Measurements from ENCODE around the gene SNAPC3.
A peak's percentile ranks its signal among the peaks of the same experiment; 100 is the strongest.

Gene SNAPC3

GRCh38 chr9:15501179-15501578, 78.5 kb downstream of the SNAPC3 start:
- no peak for TF ChIP-seq CTCF (IDR thresholded peaks at IDR 0.05; ENCODE audit: control insufficient read depth, insufficient read depth, low read depth, low read length, missing control alignments)
- DNase-seq (ENCODE audit: low read depth) = no peak
- no peak overlapping the region for H3K4me3 ChIP-seq (ENCODE audit: control insufficient read depth, low read depth, low read length)

GRCh38 chr9:15501803-15502202, 79.1 kb downstream of the SNAPC3 start:
- TF ChIP-seq CTCF (IDR thresholded peaks at IDR 0.05; ENCODE audit: control insufficient read depth, insufficient read depth, low read depth, low read length, missing control alignments) = no peak
- no peak for DNase-seq (ENCODE audit: low read depth)
- H3K4me3 ChIP-seq (ENCODE audit: control insufficient read depth, low read depth, low read length) = no peak overlapping the region

GRCh38 chr9:15505921-15506320, 83.2 kb downstream of the SNAPC3 start:
- no peak for TF ChIP-seq CTCF (IDR thresholded peaks at IDR 0.05; ENCODE audit: control insufficient read depth, insufficient read depth, low read depth, low read length, missing control alignments)
- DNase-seq (ENCODE audit: low read depth) = no peak
- H3K4me3 ChIP-seq (ENCODE audit: control insufficient read depth, low read depth, low read length) = no peak overlapping the region

GRCh38 chr9:15509931-15510788, 87.5 kb downstream of the SNAPC3 start:
- peak overlapping the region; percentile 87 for H3K4me3 ChIP-seq (ENCODE audit: control insufficient read depth, low read depth, low read length)
- no peak for TF ChIP-seq CTCF (IDR thresholded peaks at IDR 0.05; ENCODE audit: control insufficient read depth, insufficient read depth, low read depth, low read length, missing control alignments)
- no peak for DNase-seq (ENCODE audit: low read depth)

- no peak for TF ChIP-seq CTCF (IDR thresholded peaks at IDR 0.05; ENCODE audit: control insufficient read depth, insufficient read depth, low read depth, low read length, missing control alignments)
Measured at GRCh38 chr9:15510789-15511575, 88.3 kb downstream of the SNAPC3 start, which contains the start of gene PSIP1. TSS of gene PSIP1 (minus strand) at chr9:15510970. CDS start at chr9:15510188, 782 bp downstream.

More at GRCh38 chr9:15510789-15511575, 88.3 kb downstream of the SNAPC3 start, which contains the start of gene PSIP1:
- peak within 1 kb of the TSS; percentile 87 for H3K4me3 ChIP-seq (ENCODE audit: control insufficient read depth, low read depth, low read length)
- peak; percentile 43 for DNase-seq (ENCODE audit: low read depth)
